Skeletal muscle cell (primary cell): Measurements from ENCODE around the gene FRMPD4.

Source experiments
- DNase-seq: peaks from one replicate; pipeline ENCODE4 v3.0.0-alpha.2; 2010; ENCODE audit warnings: low read depth
- H3K4me3 ChIP-seq: 2 replicates; pipeline ENCODE4 v1.5.1; 2011; ENCODE audit warnings: low read depth, mild to moderate bottlenecking, control low read depth, low read length, moderate library complexity

Gene FRMPD4

GRCh38 chrX:12344954-12345353 is 206.7 kb downstream of the FRMPD4 start:
- no peak for DNase-seq
- H3K4me3 ChIP-seq = no peak overlapping the region

- no peak for DNase-seq
- no peak overlapping the region for H3K4me3 ChIP-seq
Observed at GRCh38 chrX:12349201-12349600, 210.9 kb downstream of the FRMPD4 start.

GRCh38 chrX:12352922-12353321 is 214.6 kb downstream of the FRMPD4 start:
- DNase-seq = no peak
- H3K4me3 ChIP-seq = no peak overlapping the region

- peak; percentile 36 for DNase-seq
- no peak overlapping the region for H3K4me3 ChIP-seq
Observed at GRCh38 chrX:12360383-12360782, 222.1 kb downstream of the FRMPD4 start.

GRCh38 chrX:12360986-12361598 is 222.8 kb downstream of the FRMPD4 start:
- no peak for DNase-seq
- no peak overlapping the region for H3K4me3 ChIP-seq

- DNase-seq = no peak
- H3K4me3 ChIP-seq = no peak overlapping the region
Observed at GRCh38 chrX:12363216-12363615, 224.9 kb downstream of the FRMPD4 start.

- H3K4me3 ChIP-seq = no peak overlapping the region
- no peak for DNase-seq
Observed at GRCh38 chrX:12366440-12366839, 228.2 kb downstream of the FRMPD4 start.

- no peak overlapping the region for H3K4me3 ChIP-seq
- no peak for DNase-seq
Observed at GRCh38 chrX:12367254-12367653, 229.0 kb downstream of the FRMPD4 start.

- DNase-seq = peak; percentile 65
- no peak overlapping the region for H3K4me3 ChIP-seq
Observed at GRCh38 chrX:12370497-12370986, 232.3 kb downstream of the FRMPD4 start.

GRCh38 chrX:12372111-12372510 is 233.8 kb downstream of the FRMPD4 start:
- H3K4me3 ChIP-seq = no peak overlapping the region
- peak; percentile 24 for DNase-seq

- H3K4me3 ChIP-seq = no peak overlapping the region
- DNase-seq = no peak
Observed at GRCh38 chrX:12374286-12374685, 236.0 kb downstream of the FRMPD4 start.

- H3K4me3 ChIP-seq = no peak overlapping the region
- no peak for DNase-seq
Observed at GRCh38 chrX:12378253-12378652, 240.0 kb downstream of the FRMPD4 start.

GRCh38 chrX:12378706-12379105 is 240.4 kb downstream of the FRMPD4 start:
- DNase-seq = no peak
- H3K4me3 ChIP-seq = no peak overlapping the region

GRCh38 chrX:12379671-12380070 is 241.4 kb downstream of the FRMPD4 start:
- H3K4me3 ChIP-seq = no peak overlapping the region
- no peak for DNase-seq

GRCh38 chrX:12383196-12383595 is 244.9 kb downstream of the FRMPD4 start:
- H3K4me3 ChIP-seq = no peak overlapping the region
- no peak for DNase-seq

- H3K4me3 ChIP-seq = no peak overlapping the region
- no peak for DNase-seq
Observed at GRCh38 chrX:12390301-12390700, 252.0 kb downstream of the FRMPD4 start.

GRCh38 chrX:12396584-12396983 is 258.3 kb downstream of the FRMPD4 start:
- no peak for DNase-seq
- no peak overlapping the region for H3K4me3 ChIP-seq

- no peak for DNase-seq
- no peak overlapping the region for H3K4me3 ChIP-seq
Observed at GRCh38 chrX:12400218-12400617, 261.9 kb downstream of the FRMPD4 start.

- no peak for DNase-seq
- no peak overlapping the region for H3K4me3 ChIP-seq
Observed at GRCh38 chrX:12401252-12401651, 263.0 kb downstream of the FRMPD4 start.

- no peak overlapping the region for H3K4me3 ChIP-seq
- DNase-seq = no peak
Observed at GRCh38 chrX:12403474-12404082, 265.3 kb downstream of the FRMPD4 start.

GRCh38 chrX:12405306-12405705 is 267.0 kb downstream of the FRMPD4 start:
- DNase-seq = no peak
- no peak overlapping the region for H3K4me3 ChIP-seq
